ENCODE data around the gene PIGR. TPM values are rescaled to one million over a fixed set of nuclear protein-coding genes. Genes with fewer than 3 reads are reported as not detected.

The PIGR gene
- total and polyA plus RNA-seq, 2 donors from 2014 or later, result 187 to 841 TPM

DNA sequence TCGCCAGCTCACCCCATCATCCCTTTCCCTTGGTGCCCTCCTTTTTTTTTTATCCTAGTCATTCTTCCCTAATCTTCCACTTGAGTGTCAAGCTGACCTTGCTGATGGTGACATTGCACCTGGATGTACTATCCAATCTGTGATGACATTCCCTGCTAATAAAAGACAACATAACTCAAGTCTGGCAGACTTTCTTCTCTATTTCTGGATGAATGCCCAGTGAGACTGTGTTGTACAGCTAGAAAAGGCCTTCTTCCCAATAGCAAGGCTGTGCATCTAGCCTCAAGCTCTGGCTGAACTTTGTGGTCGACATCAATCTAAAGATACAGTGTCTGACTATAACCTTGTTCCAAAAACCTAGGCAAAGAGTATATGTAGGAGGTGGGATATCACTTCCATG is 42.6 kb downstream of the PIGR start:
- no peak for DNase-seq
- intact Hi-C loops (cut with DNase I), result no loop called here

GRCh38 chr1:206902702-206903101 is 43.6 kb downstream of the PIGR start:
- H3K4me1 ChIP-seq (ENCODE audit: control insufficient read depth in 2 of 3, insufficient read depth in 2 of 3, low read depth in 1 of 3, low read length in 3 of 3), result no peaks in the 10 kb centered on the region
- H3K9me3 ChIP-seq (ENCODE audit: control insufficient read depth in 2 of 3, insufficient read depth in 1 of 3, low read length in 3 of 3), result no peaks in the 10 kb centered on the region
- TF ChIP-seq, protein P1, sequence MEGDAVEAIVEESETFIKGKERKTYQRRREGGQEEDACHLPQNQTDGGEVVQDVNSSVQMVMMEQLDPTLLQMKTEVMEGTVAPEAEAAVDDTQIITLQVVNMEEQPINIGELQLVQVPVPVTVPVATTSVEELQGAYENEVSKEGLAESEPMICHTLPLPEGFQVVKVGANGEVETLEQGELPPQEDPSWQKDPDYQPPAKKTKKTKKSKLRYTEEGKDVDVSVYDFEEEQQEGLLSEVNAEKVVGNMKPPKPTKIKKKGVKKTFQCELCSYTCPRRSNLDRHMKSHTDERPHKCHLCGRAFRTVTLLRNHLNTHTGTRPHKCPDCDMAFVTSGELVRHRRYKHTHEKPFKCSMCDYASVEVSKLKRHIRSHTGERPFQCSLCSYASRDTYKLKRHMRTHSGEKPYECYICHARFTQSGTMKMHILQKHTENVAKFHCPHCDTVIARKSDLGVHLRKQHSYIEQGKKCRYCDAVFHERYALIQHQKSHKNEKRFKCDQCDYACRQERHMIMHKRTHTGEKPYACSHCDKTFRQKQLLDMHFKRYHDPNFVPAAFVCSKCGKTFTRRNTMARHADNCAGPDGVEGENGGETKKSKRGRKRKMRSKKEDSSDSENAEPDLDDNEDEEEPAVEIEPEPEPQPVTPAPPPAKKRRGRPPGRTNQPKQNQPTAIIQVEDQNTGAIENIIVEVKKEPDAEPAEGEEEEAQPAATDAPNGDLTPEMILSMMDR (IDR thresholded peaks at IDR 0.05; ENCODE audit: borderline replicate concordance, extremely low read depth, insufficient read depth), result no peak
- DNase-seq (no peak), FAIRE-seq (no peak)
- H3K9ac ChIP-seq (ENCODE audit: low read length in 3 of 3), result no peak overlapping the region
- intact Hi-C loops (cut with DNase I), result no loop called here
- no peak overlapping the region for H3K4me3 ChIP-seq (ENCODE audit: low read length in 3 of 3)
- H3K36me3 ChIP-seq (ENCODE audit: control insufficient read depth in 2 of 3, insufficient read depth in 3 of 3, low read length in 3 of 3), result no peaks in the 10 kb centered on the region
- H3K27me3 ChIP-seq (ENCODE audit: control insufficient read depth, insufficient read depth, low read length), result no peaks in the 10 kb centered on the region
- no peak overlapping the region for H3K27ac ChIP-seq (ENCODE audit: low read depth in 2 of 2, low read length in 2 of 2)

More for the DNA sequence above, 42.6 kb downstream of the PIGR start:
- FAIRE-seq, result no peak
- no peaks in the 10 kb centered on the region for H3K4me1 ChIP-seq (ENCODE audit: control insufficient read depth in 2 of 3, insufficient read depth in 2 of 3, low read depth in 1 of 3, low read length in 3 of 3)
- H3K4me3 ChIP-seq (ENCODE audit: low read length in 3 of 3), result no peak overlapping the region
- no peak overlapping the region for H3K27ac ChIP-seq (ENCODE audit: low read depth in 2 of 2, low read length in 2 of 2)
- H3K27me3 ChIP-seq (ENCODE audit: control insufficient read depth, insufficient read depth, low read length), result no peaks in the 10 kb centered on the region
- H3K9ac ChIP-seq (ENCODE audit: low read length in 3 of 3), result no peak overlapping the region
- TF ChIP-seq, protein P1 (IDR thresholded peaks at IDR 0.05; ENCODE audit: borderline replicate concordance, extremely low read depth, insufficient read depth), result no peak
- H3K9me3 ChIP-seq (ENCODE audit: control insufficient read depth in 2 of 3, insufficient read depth in 1 of 3, low read length in 3 of 3), result no peaks in the 10 kb centered on the region
- no peaks in the 10 kb centered on the region for H3K36me3 ChIP-seq (ENCODE audit: control insufficient read depth in 2 of 3, insufficient read depth in 3 of 3, low read length in 3 of 3)

DNA sequence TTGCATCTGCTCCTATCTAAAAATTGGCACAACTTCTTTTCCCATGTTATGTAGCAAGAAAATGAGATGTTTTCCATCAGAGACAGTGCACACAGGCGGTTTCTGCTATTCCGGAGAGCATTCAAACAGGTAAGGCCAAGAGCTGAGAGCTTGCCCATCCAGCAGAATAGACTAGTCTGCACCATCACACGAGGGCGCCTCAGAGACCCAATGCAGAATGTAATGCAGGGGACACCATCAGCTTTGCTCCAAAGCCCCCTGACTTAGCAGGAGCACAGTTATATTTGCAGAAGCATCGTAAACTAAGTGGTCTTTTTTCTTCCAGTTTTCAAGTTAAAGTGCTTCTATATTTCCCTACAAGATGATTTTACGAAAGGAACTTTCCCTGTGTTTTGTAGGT is 44.3 kb downstream of the PIGR start:
- Histone ChIP-seq H3K4me1 (ENCODE audit: control insufficient read depth in 2 of 3, insufficient read depth in 2 of 3, low read depth in 1 of 3, low read length in 3 of 3) (no peaks in the 10 kb centered on the region), H3K27me3 (ENCODE audit: control insufficient read depth, insufficient read depth, low read length) (no peaks in the 10 kb centered on the region), H3K27ac (ENCODE audit: low read depth in 2 of 2, low read length in 2 of 2) (no peak overlapping the region), H3K36me3 (ENCODE audit: control insufficient read depth in 2 of 3, insufficient read depth in 3 of 3, low read length in 3 of 3) (no peaks in the 10 kb centered on the region), H3K4me3 (ENCODE audit: low read length in 3 of 3) (no peak overlapping the region), H3K9me3 (ENCODE audit: control insufficient read depth in 2 of 3, insufficient read depth in 1 of 3, low read length in 3 of 3) (no peaks in the 10 kb centered on the region), H3K9ac (ENCODE audit: low read length in 3 of 3) (no peak overlapping the region)
- FAIRE-seq (no peak), DNase-seq (no peak)
- intact Hi-C loops (cut with DNase I), result no loop called here
- TF ChIP-seq, protein P1 (IDR thresholded peaks at IDR 0.05; ENCODE audit: borderline replicate concordance, extremely low read depth, insufficient read depth), result no peak

DNA sequence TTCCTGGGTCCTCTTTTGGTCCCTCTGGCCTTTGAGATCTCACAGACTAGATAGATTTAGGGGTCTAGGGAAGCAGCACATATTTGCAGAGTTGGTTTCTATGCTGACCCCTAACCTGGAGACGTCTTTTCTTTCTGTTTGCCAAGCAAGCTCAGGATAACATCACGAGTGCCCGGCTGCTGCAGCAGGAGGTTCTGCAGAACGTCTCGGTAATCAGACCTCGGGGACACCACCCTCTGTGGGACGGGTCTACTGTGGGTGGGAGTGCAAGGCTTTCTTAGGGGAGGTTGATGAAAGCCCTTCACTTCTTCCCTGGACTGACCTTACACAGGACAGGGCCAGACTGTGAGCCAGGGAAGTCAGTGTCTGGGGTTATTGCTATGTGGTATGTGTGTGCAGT is 46.1 kb downstream of the PIGR start:
- no peaks in the 10 kb centered on the region for H3K27me3 ChIP-seq (ENCODE audit: control insufficient read depth, insufficient read depth, low read length)
- FAIRE-seq (no peak), DNase-seq (no peak)
- intact Hi-C loops (cut with DNase I), result no loop called here
- H3K9ac ChIP-seq (ENCODE audit: low read length in 3 of 3), result no peak overlapping the region
- H3K4me3 ChIP-seq (ENCODE audit: low read length in 3 of 3), result no peak overlapping the region
- no peaks in the 10 kb centered on the region for H3K9me3 ChIP-seq (ENCODE audit: control insufficient read depth in 2 of 3, insufficient read depth in 1 of 3, low read length in 3 of 3)
- no peaks in the 10 kb centered on the region for H3K36me3 ChIP-seq (ENCODE audit: control insufficient read depth in 2 of 3, insufficient read depth in 3 of 3, low read length in 3 of 3)
- H3K27ac ChIP-seq (ENCODE audit: low read depth in 2 of 2, low read length in 2 of 2), result no peak overlapping the region
- TF ChIP-seq, protein P1 (IDR thresholded peaks at IDR 0.05; ENCODE audit: borderline replicate concordance, extremely low read depth, insufficient read depth), result no peak
- peaks cover 0 to 2% (median 0%) of the 10 kb centered on the region in 3 donors for H3K4me1 ChIP-seq (ENCODE audit: control insufficient read depth in 2 of 3, insufficient read depth in 2 of 3, low read depth in 1 of 3, low read length in 3 of 3)
